Ovary (tissue), 9 donors: ENCODE results near the gene CAPNS1. TPM values are rescaled to one million over a fixed set of nuclear protein-coding genes. Genes with fewer than 3 reads are reported as not detected.

Source experiments
- DNase-seq, 5 donors: peaks; one replicate each; pipeline ENCODE4 v3.0.0-alpha.2; 2019 to 2020
- H3K27ac ChIP-seq, 2 donors: fragments of 200-600 bp; one replicate each; pipeline versions ENCODE4 v1.5.1 to v1.8.0; 2019 to 2022
- H3K27me3 ChIP-seq: fragments of 200-600 bp; one replicate; pipeline ENCODE4 v1.8.0; 2022
- H3K36me3 ChIP-seq: fragments of 200-600 bp; sonication (generic); one replicate; pipeline ENCODE4 v1.5.1; 2019
- H3K4me1 ChIP-seq: one replicate; pipeline ENCODE4 v1.8.1; 2013; ENCODE audit warnings: mild to moderate bottlenecking, moderate library complexity; ENCODE audit not compliant: insufficient read depth
- H3K4me3 ChIP-seq: fragments of 200-600 bp; sonication (generic); one replicate; pipeline ENCODE4 v1.5.1; 2017
- H3K9me3 ChIP-seq, 2 donors: fragments of 200-600 bp in 1 of 2; sonication (generic) in 1 of 2; one replicate each; pipeline versions ENCODE4 v1.5.1 to v1.8.1; 2013 to 2019; ENCODE audit warnings: mild to moderate bottlenecking in 1 of 2, moderate library complexity in 1 of 2
- CTCF ChIP-seq, 3 donors: fragments of 450-650 bp in 2 of 3; fragments of 200-600 bp in 1 of 3; IDR thresholded peaks; one replicate each; pipeline versions ENCODE4 v1.5.1 to v1.8.0; 2016 to 2022; ENCODE audit warnings: antibody characterized with exemption in 3 of 3, mild to moderate bottlenecking in 1 of 3
- EP300 ChIP-seq: sonication (generic); formaldehyde crosslinking; IDR thresholded peaks from one replicate; pipeline ENCODE4 v1.6.1; 2017; ENCODE audit warnings: antibody characterized with exemption
- POLR2A ChIP-seq: fragments of 450-650 bp; IDR thresholded peaks from one replicate; pipeline ENCODE4 v1.6.1; 2017; ENCODE audit warnings: antibody characterized with exemption, mild to moderate bottlenecking, moderate library complexity
- WGBS, 3 donors: extraction: QIAGEN DNeasy Blood & Tissue Kit in 1 of 3; methylation state at CpG; one replicate each; pipeline versions ENCODE4 v1.1.5 to v1.1.7; 2013 to 2017; 5-methylcytosine and 5-hydroxymethylcytosine counted together
- intact Hi-C, 4 donors: fragments of 100-400 bp; cut with DNase I; formaldehyde crosslinking; loops; one replicate each; pipeline versions ENCODE4 v1.11.0 to v1.15.1; 2022 to 2023
- polyA plus RNA-seq, 2 donors: library from polyadenylated mRNA; stranded (reverse); fragments of 200-250 nt in 1 of 2; fragments of 350-450 nt in 1 of 2; fragmentation: Illumina TruSeq in 1 of 2; extraction: RNeasy Lipid Tissue Mini Kit (QIAGEN cat#74804) in 1 of 2; gene quantifications; one replicate each; pipeline ENCODE4 v1.2.3, GENCODE V29; 2013 to 2014
- total RNA-seq, 7 donors: library from RNA; depleted of rRNA in 2 of 7; stranded (reverse); fragments of >200 nt in 2 of 7; fragmentation: NEBNext Ultra II Directional in 3 of 7; extraction: Animal tissue kit (Norgen Biotek cat#: 25700) in 3 of 7; gene quantifications; one replicate each; pipeline versions ENCODE4 v1.1.0 to v1.2.4, GENCODE V29; 2016 to 2023
- donor health status: DM: no; HTN: no; CAD: no; lungs with moderate emphysema.
- donor health status: DM: no; HTN: no; CAD: no.
- donor health status: Bipolar disorder and iron deficiency.
- donor health status: DM: yes; HTN: yes; CAD: no.
- donor health status: DM: no; HTN: no; CAD: no.
- donor health status: DM: yes; HTN: yes; CAD: no.

Gene CAPNS1
- total and polyA plus RNA-seq, 9 donors = 69.4 to 783 (median 488) TPM

- Histone ChIP-seq H3K9me3 (no peaks in the 10 kb centered on the region), H3K27ac (no peak overlapping the region), H3K4me3 (no peak overlapping the region), H3K36me3 (no peaks in the 10 kb centered on the region), H3K27me3 (no peaks in the 10 kb centered on the region), H3K4me1 (peaks cover 4% of the 10 kb centered on the region)
- intact Hi-C loops = no loop called here
- WGBS, 3 donors = 75 to 81% (median 75%) methylated on average over 13 of the region's 13 CpGs
- no peak for DNase-seq
- TF ChIP-seq CTCF (IDR thresholded peaks at IDR 0.05) = no peak
- TF ChIP-seq POLR2A = no peak
- no peak for TF ChIP-seq EP300
These were observed 10.0 kb downstream of the CAPNS1 start for GRCh38 chr19:36149673-36150406.

- Histone ChIP-seq H3K4me3 (no peak overlapping the region), H3K9me3 (no peaks in the 10 kb centered on the region), H3K27me3 (no peaks in the 10 kb centered on the region), H3K4me1 (peaks cover 4% of the 10 kb centered on the region), H3K27ac (peak overlapping the region; percentile 79 to 93), H3K36me3 (no peaks in the 10 kb centered on the region)
- WGBS, 3 donors = 54 to 67% (median 62%) methylated on average over 5 of the region's 5 CpGs
- TF ChIP-seq EP300 = no peak
- no peak for TF ChIP-seq CTCF (IDR thresholded peaks at IDR 0.05)
- no peak for TF ChIP-seq POLR2A
- DNase-seq = peak in 2 of 5 donors; percentile 31 to 43
- intact Hi-C loops = no loop called here
These were observed 10.7 kb downstream of the CAPNS1 start for GRCh38 chr19:36150586-36150985.

DNA sequence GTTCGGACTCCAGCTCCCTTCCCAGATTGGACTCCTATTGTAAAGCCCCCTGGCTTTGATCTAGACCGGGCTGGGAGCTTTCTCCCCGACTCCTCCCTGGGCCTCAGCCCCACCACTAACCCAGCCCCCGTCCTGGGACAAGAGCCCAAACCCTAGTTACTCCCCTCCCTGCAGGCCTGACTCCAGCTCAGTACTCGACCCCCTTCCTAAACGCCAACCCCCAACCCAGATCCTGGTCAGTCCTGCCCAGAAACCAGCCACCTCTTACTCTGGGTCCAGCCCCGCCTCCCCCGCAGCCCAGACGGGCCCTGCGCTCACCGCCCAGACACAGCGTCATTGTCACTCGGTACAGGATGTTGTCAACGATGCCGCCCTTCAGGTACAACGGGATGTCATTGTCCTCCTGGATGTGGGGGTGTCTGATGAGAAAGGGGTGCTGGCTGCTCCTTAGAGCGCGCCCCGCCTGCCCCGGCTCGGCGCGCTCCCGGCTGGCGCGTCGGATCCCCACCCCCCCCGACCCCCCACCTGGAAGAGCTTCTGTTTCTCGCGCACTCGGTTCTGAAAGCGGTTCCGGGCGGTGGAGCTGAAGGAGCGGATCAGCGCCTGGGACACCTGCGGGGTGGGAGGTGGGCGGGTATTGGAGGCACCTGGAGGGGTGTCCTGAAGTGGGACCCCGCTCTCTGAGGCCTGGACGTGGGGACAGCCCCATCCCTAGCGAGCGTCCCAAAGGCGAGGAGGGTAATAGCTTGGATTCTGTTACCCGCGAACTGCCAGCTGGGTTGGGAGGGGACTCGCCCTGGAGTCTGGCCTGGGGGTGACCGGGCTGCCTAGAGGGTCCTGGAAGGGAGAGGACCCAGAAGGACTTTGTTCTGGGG lies 11.5 kb downstream of the CAPNS1 start:
- WGBS, 3 donors = 9 to 12% (median 11%) methylated on average over 46 to 47 of the region's 47 CpGs

More for the DNA sequence above, 11.5 kb downstream of the CAPNS1 start:
- Histone ChIP-seq H3K36me3 (no peaks in the 10 kb centered on the region), H3K27ac (peak overlapping the region; percentile 79 to 93), H3K27me3 (no peaks in the 10 kb centered on the region), H3K4me1 (peaks cover 4% of the 10 kb centered on the region), H3K4me3 (peak overlapping the region; percentile 58), H3K9me3 (no peaks in the 10 kb centered on the region)
- peak; percentile 55 to 70 (median 68) for DNase-seq
- intact Hi-C loops = no loop called here
- TF ChIP-seq POLR2A (no peak), EP300 (no peak), CTCF (IDR thresholded peaks at IDR 0.05) (no peak)
